ENCODE results near the gene RPL9. TPM values are rescaled to one million over a fixed set of nuclear protein-coding genes. Genes with fewer than 3 reads are reported as not detected.
"Not testable (repeated sequence)": the region's sequence is repeated elsewhere in the genome, so short reads cannot be mapped to it uniquely, and the experiment has no call there.

Gene RPL9
- total and polyA plus RNA-seq, 10 donors: 1,133 to 6,391 (median 3,095) TPM

DNA sequence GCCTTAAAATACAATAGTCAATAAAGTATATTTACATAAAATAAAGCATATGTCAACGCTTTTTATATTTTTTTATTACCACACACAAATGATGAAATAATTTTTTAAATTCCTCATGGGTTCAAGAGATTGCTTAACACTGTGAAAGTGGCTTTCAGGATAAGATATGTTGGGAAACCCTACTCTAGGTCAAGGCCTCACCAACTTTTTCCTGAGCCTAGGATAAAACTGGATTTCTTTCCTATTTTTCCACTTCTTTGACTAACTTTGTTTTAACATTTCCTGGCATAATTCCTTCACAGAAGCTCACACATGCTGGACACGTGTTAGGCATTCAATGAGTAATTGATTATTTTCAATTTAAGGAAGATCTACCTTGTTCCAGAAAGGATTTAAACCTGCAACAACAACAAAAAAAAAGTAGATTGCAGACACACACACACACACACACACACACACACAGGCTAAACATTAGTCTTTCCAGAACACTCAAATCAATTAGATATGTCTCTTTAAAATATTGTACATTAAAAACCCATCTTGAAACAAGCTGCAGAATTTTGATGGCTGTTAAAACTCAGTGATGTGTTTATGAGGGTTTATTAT, 42.9 kb downstream of the RPL9 start:
- H3K27ac ChIP-seq: no peak overlapping the region
- 56 to 79% (median 73%) methylated on average over 2 of the region's 2 CpGs for WGBS, 5 donors
- DNase-seq: no peak
- no peaks in the 10 kb centered on the region for H3K4me1 ChIP-seq
- TF ChIP-seq, protein P1, sequence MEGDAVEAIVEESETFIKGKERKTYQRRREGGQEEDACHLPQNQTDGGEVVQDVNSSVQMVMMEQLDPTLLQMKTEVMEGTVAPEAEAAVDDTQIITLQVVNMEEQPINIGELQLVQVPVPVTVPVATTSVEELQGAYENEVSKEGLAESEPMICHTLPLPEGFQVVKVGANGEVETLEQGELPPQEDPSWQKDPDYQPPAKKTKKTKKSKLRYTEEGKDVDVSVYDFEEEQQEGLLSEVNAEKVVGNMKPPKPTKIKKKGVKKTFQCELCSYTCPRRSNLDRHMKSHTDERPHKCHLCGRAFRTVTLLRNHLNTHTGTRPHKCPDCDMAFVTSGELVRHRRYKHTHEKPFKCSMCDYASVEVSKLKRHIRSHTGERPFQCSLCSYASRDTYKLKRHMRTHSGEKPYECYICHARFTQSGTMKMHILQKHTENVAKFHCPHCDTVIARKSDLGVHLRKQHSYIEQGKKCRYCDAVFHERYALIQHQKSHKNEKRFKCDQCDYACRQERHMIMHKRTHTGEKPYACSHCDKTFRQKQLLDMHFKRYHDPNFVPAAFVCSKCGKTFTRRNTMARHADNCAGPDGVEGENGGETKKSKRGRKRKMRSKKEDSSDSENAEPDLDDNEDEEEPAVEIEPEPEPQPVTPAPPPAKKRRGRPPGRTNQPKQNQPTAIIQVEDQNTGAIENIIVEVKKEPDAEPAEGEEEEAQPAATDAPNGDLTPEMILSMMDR (IDR thresholded peaks at IDR 0.05 in 8 of 11, conservative IDR thresholded peaks at IDR 0.05 in 3 of 11): no peak
- no peak for TF ChIP-seq POLR2AphosphoS5 (IDR thresholded peaks at IDR 0.05)
- no peak for TF ChIP-seq POLR2A (IDR thresholded peaks at IDR 0.05)
- no peak overlapping the region for H3K4me3 ChIP-seq
- no peaks in the 10 kb centered on the region for H3K27me3 ChIP-seq (replicated peaks in 1 of 7)
- no peaks in the 10 kb centered on the region for H3K36me3 ChIP-seq
- no peaks in the 10 kb centered on the region for H3K9me3 ChIP-seq
- intact Hi-C loops (cut with DNase I; ENCODE audit: low total_unique reads): no loop called here

DNA sequence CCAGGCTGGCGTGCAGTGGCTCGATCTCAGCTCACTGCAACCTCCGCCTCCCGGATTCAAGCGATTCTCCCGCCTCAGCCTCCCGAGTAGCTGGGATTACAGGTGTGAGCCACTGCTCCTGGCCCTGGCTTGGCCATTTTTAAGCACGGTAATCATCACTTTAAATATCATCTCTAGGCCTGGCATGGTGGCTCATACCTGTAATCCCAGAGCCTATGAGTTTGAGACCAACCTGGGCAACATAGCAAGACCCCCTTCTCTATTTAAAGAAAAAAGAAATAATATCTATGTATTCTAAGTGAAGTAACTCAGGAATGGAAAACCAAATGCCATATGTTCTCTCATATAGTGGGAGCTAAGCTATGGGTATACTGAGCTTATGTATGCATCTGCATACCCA, 47.2 kb downstream of the RPL9 start:
- H3K27ac ChIP-seq; H3K4me1 ChIP-seq; H3K27me3 ChIP-seq (replicated peaks in 1 of 7); intact Hi-C loops (cut with DNase I; ENCODE audit: low total_unique reads); DNase-seq; H3K4me3 ChIP-seq; H3K36me3 ChIP-seq; H3K9me3 ChIP-seq: not testable (repeated sequence)
- WGBS, 5 donors: 88 to 98% (median 93%) methylated on average over 8 of the region's 8 CpGs

DNA sequence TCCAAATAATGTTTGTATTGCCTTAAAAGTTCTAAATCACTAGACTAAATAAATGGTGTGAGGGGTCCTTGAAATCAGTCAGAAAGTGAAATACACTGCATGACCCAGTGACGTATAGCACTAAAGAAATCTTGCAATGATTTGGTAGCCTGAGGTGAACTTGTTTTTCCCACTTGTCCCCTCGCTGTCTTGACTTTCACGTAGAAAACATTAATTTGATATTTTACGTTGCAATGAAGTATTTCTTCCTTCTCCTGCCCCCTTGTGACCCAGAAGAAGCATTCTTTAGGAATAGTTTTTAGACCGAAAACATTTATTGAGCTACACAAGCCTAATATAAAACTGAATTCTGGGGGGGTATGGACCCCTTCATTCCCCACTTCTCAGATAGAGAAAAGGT, 48.3 kb downstream of the RPL9 start:
- Histone ChIP-seq H3K4me1 (no peaks in the 10 kb centered on the region), H3K36me3 (no peaks in the 10 kb centered on the region), H3K27me3 (replicated peaks in 1 of 7) (no peaks in the 10 kb centered on the region), H3K9me3 (no peaks in the 10 kb centered on the region), H3K4me3 (no peak overlapping the region), H3K27ac (no peak overlapping the region)
- intact Hi-C loops (cut with DNase I; ENCODE audit: low total_unique reads): no loop called here
- DNase-seq: no peak
- TF ChIP-seq POLR2A (IDR thresholded peaks at IDR 0.05): no peak
- TF ChIP-seq, protein P1 (IDR thresholded peaks at IDR 0.05 in 8 of 11, conservative IDR thresholded peaks at IDR 0.05 in 3 of 11): peak in 1 of 11 experiments; percentile 12
- WGBS, 5 donors: 33 to 48% (median 47%) methylated on average over 5 of the region's 5 CpGs

DNA sequence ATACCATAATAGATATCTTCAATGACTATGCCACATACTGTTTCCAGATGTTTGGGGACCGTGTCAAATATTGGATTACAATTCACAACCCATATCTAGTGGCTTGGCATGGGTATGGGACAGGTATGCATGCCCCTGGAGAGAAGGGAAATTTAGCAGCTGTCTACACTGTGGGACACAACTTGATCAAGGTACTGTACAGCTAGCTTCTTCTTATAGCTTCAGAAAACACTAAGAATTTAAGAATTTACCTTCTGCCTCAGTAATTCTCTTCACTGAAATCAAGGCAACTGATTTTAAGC, 51.2 kb downstream of the RPL9 start:
- no peak for DNase-seq
- Histone ChIP-seq H3K4me1 (no peaks in the 10 kb centered on the region), H3K27ac (no peak overlapping the region), H3K36me3 (no peaks in the 10 kb centered on the region), H3K27me3 (replicated peaks in 1 of 7) (no peaks in the 10 kb centered on the region), H3K4me3 (no peak overlapping the region), H3K9me3 (no peaks in the 10 kb centered on the region)
- 63 to 94% (median 67%) methylated on average over 1 of the region's 1 CpG for WGBS, 5 donors
- TF ChIP-seq POLR2A (IDR thresholded peaks at IDR 0.05): no peak
- TF ChIP-seq, protein P1 (IDR thresholded peaks at IDR 0.05 in 8 of 11, conservative IDR thresholded peaks at IDR 0.05 in 3 of 11): no peak
- intact Hi-C loops (cut with DNase I; ENCODE audit: low total_unique reads): no loop called here
